Skeletal muscle satellite cell (primary cell): ENCODE data around the gene CPE.

Experiments used
- H3K27me3 ChIP-seq: 2 replicates; pipeline ENCODE4 v1.7.0; 2013; ENCODE audit warnings: low read length; ENCODE audit not compliant: control insufficient read depth, insufficient read depth
- H3K36me3 ChIP-seq: 2 replicates; pipeline ENCODE4 v1.7.0; 2013; ENCODE audit warnings: mild to moderate bottlenecking, control low read depth, low read length; ENCODE audit not compliant: insufficient read depth
- H3K4me1 ChIP-seq: 2 replicates; pipeline ENCODE4 v1.7.0; 2013; ENCODE audit warnings: low read length; ENCODE audit not compliant: control insufficient read depth, insufficient read depth
- H3K4me2 ChIP-seq: 2 replicates; pipeline ENCODE4 v1.7.0; 2013; ENCODE audit warnings: mild to moderate bottlenecking, low read length
- H3K4me3 ChIP-seq: 2 replicates; pipeline ENCODE4 v1.7.0; 2013; ENCODE audit warnings: low read length
- H3K9ac ChIP-seq: 2 replicates; pipeline ENCODE4 v1.7.0; 2013; ENCODE audit warnings: mild to moderate bottlenecking, low read depth, low read length, moderate library complexity
- H3K9me3 ChIP-seq: replicated peaks from 2 replicates; pipeline ENCODE4 v1.7.0; 2013; ENCODE audit warnings: mild to moderate bottlenecking, control low read depth, low read length

CPE gene

DNA sequence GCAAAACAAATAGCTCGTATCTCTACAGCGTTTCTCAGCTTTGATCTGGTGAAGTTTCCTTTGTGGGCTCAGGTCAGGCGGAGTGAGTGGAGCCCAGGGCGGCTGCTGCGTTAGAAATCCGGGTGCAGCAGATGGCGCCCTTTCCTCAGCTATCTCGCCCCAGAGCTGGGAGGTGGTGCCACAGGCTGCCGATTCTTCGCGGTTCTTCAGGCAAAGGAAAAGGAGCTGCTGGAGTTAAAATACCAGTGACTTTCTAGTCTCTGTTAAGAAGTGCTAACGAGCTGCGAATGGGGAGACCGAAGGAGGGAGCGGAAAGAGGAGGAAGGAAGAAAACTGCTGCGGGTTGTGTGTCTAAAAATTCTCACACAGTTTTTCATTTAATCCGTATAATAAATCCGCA, 114.6 kb downstream of the CPE start:
- Histone ChIP-seq H3K9ac (peak overlapping the region; percentile 47), H3K27me3 (no peaks in the 10 kb centered on the region), H3K4me1 (no peaks in the 10 kb centered on the region), H3K9me3 (no peaks in the 10 kb centered on the region), H3K4me3 (peak overlapping the region; percentile 61), H3K36me3 (no peaks in the 10 kb centered on the region), H3K4me2 (peak overlapping the region; percentile 88)

GRCh38 chr4:165502916-165503907, 124.4 kb downstream of the CPE start:
- no peak overlapping the region for H3K4me2 ChIP-seq
- H3K9me3 ChIP-seq = no peaks in the 10 kb centered on the region
- no peaks in the 10 kb centered on the region for H3K36me3 ChIP-seq
- H3K9ac ChIP-seq = no peak overlapping the region
- no peak overlapping the region for H3K4me3 ChIP-seq
- peaks cover 8% of the 10 kb centered on the region for H3K4me1 ChIP-seq
- no peaks in the 10 kb centered on the region for H3K27me3 ChIP-seq

DNA sequence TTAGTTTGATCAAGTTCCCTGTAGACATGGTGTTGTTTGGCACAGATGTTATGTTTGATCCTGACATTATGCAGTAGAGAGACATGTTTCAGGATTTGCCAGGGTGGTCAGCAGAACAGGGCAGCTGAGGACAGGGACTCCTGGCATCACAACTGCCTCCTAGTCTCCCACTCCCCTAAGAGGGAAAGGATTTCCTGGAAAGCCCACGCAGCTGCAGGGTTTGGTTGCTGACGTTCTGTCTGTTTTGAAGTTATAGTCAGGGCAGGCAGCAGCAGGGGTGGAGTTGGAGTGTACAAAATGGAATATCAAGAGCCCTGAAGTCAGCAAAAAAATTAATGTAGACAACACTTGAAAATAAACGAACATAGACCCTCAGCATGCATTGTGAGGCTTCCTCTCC, 125.4 kb downstream of the CPE start:
- H3K4me2 ChIP-seq = no peak overlapping the region
- no peak overlapping the region for H3K4me3 ChIP-seq
- no peak overlapping the region for H3K9ac ChIP-seq
- no peaks in the 10 kb centered on the region for H3K36me3 ChIP-seq
- no peaks in the 10 kb centered on the region for H3K9me3 ChIP-seq
- no peaks in the 10 kb centered on the region for H3K27me3 ChIP-seq
- H3K4me1 ChIP-seq = peaks cover 8% of the 10 kb centered on the region

- Histone ChIP-seq H3K9ac (no peak overlapping the region), H3K4me1 (peaks cover 8% of the 10 kb centered on the region), H3K36me3 (no peaks in the 10 kb centered on the region), H3K27me3 (no peaks in the 10 kb centered on the region), H3K4me3 (no peak overlapping the region), H3K4me2 (no peak overlapping the region), H3K9me3 (no peaks in the 10 kb centered on the region)
Measured at GRCh38 chr4:165505958-165506837, 127.4 kb downstream of the CPE start.

GRCh38 chr4:165506849-165507248, 128.0 kb downstream of the CPE start:
- no peak overlapping the region for H3K4me2 ChIP-seq
- no peak overlapping the region for H3K4me3 ChIP-seq
- H3K9ac ChIP-seq = no peak overlapping the region

GRCh38 chr4:165507381-165507780, 128.6 kb downstream of the CPE start:
- no peak overlapping the region for H3K4me3 ChIP-seq
- no peaks in the 10 kb centered on the region for H3K9me3 ChIP-seq
- no peak overlapping the region for H3K4me2 ChIP-seq
- H3K27me3 ChIP-seq = no peaks in the 10 kb centered on the region
- H3K36me3 ChIP-seq = no peaks in the 10 kb centered on the region
- peaks cover 8% of the 10 kb centered on the region for H3K4me1 ChIP-seq
- no peak overlapping the region for H3K9ac ChIP-seq

More at GRCh38 chr4:165506849-165507248, 128.0 kb downstream of the CPE start:
- H3K4me1 ChIP-seq = peaks cover 8% of the 10 kb centered on the region
- no peaks in the 10 kb centered on the region for H3K27me3 ChIP-seq
- H3K36me3 ChIP-seq = no peaks in the 10 kb centered on the region
- no peaks in the 10 kb centered on the region for H3K9me3 ChIP-seq

DNA sequence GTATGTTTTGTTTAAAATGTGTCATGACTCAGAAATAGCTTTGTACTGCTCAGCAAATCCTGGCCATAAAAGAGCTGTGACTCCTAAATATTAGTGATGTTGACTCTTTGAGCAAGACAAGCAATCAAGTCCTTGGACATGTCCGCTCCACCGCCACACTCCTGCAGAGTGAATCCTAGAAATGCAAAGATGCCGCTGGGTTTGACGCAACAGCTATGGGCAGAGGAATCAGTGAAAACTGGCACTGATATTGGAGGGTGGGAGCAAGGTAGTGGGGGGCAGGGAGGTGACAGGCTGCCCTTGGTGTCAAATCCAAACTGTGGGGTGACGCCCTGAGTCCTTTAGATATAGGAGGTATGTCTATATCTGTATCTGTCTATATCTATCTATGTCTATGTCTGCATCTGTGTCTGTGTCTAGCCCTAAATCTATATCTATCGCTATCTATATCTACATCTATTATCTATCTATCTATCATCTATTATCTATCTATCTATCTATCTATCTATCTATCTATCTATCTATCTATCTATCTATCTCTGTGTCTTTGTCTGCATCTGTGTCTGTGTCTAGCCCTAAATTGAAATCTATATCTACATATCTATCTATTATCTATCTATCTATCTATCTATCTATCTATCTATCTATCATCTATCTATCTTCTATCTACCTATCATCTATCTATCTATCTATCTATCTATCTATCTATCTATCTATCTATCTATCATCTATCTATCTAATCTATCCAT, 129.7 kb downstream of the CPE start:
- Histone ChIP-seq H3K36me3 (no peaks in the 10 kb centered on the region), H3K9ac (no peak overlapping the region), H3K4me3 (no peak overlapping the region), H3K9me3 (no peaks in the 10 kb centered on the region), H3K4me1 (peaks cover 5% of the 10 kb centered on the region), H3K27me3 (no peaks in the 10 kb centered on the region), H3K4me2 (no peak overlapping the region)

DNA sequence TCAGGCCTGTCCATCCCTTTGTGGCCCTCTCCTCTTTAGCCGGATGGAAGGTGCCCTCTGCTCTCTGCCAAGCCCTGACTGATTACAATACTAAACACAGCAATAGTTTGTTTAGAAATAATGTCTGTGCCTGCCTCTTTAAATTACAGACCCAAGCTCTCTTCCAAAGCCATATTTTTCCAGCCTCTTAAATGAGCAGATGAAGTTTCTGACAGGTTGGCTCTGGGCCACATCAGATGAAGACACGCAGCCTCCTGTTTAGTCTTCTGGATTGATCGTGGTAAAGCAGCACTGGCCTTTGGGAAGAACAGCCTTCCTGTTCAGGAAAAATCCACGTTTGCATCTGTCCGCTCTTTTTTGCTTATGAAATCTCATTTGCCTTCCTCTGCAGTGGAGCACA, 133.6 kb downstream of the CPE start:
- Histone ChIP-seq H3K4me2 (no peak overlapping the region), H3K36me3 (no peaks in the 10 kb centered on the region), H3K9me3 (no peaks in the 10 kb centered on the region), H3K4me3 (no peak overlapping the region), H3K9ac (no peak overlapping the region), H3K4me1 (no peaks in the 10 kb centered on the region), H3K27me3 (no peaks in the 10 kb centered on the region)

GRCh38 chr4:165514739-165515138, 135.9 kb downstream of the CPE start:
- Histone ChIP-seq H3K27me3 (no peaks in the 10 kb centered on the region), H3K4me3 (no peak overlapping the region), H3K4me1 (no peaks in the 10 kb centered on the region), H3K36me3 (no peaks in the 10 kb centered on the region), H3K9ac (no peak overlapping the region), H3K9me3 (no peaks in the 10 kb centered on the region), H3K4me2 (no peak overlapping the region)

- Histone ChIP-seq H3K9me3 (no peaks in the 10 kb centered on the region), H3K4me2 (no peak overlapping the region), H3K9ac (no peak overlapping the region), H3K36me3 (no peaks in the 10 kb centered on the region), H3K4me3 (no peak overlapping the region), H3K4me1 (no peaks in the 10 kb centered on the region), H3K27me3 (no peaks in the 10 kb centered on the region)
Measured at GRCh38 chr4:165515201-165515600, 136.4 kb downstream of the CPE start.

DNA sequence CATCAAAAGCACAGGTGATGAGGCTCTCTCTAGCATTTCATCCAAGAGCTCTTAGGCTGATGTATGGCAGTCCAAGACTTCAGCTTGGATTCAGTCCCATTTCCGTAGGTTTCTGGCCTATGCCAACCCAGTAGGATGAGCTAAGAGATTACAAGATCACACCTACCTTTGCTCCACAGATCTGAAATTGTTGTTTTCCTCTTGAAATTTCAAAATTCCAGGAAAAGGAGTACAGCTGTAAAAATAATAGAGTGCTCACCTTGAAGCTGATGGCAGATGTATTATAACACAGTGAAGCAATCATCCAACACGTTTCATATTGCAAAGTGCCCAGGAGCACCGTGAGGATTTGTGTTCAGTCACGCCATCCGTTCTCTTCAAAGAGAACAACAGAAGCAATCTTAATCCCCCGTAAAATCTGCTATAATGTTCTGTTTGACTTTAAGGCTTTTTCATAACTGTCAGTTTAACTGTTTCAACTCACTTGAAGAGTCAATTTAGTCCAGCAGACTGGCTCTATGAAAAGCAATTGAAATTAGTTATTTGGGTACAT, 137.5 kb downstream of the CPE start:
- H3K9me3 ChIP-seq = no peaks in the 10 kb centered on the region
- H3K9ac ChIP-seq = no peak overlapping the region
- no peaks in the 10 kb centered on the region for H3K4me1 ChIP-seq
- H3K4me3 ChIP-seq = no peak overlapping the region
- H3K36me3 ChIP-seq = no peaks in the 10 kb centered on the region
- no peaks in the 10 kb centered on the region for H3K27me3 ChIP-seq
- no peak overlapping the region for H3K4me2 ChIP-seq
